GM21723 (cell line): ENCODE measurements around the gene DCLK2.
"Not testable (repeated sequence)": the region's sequence is repeated elsewhere in the genome, so short reads cannot be mapped to it uniquely, and the experiment has no call there.

Experiments
- ATAC-seq: cut with Tn5 transposase; IDR thresholded peaks from one replicate; pipeline ENCODE4 v1.9.1; 2021; ENCODE audit warnings: mild to moderate bottlenecking, moderate library complexity; ENCODE audit not compliant: unreplicated experiment

Gene DCLK2

GRCh38 chr4:150145090-150145945, 67.1 kb downstream of the DCLK2 start:
- no peak for ATAC-seq

- ATAC-seq = no peak
Measured at GRCh38 chr4:150145946-150146340, 67.7 kb downstream of the DCLK2 start.

DNA sequence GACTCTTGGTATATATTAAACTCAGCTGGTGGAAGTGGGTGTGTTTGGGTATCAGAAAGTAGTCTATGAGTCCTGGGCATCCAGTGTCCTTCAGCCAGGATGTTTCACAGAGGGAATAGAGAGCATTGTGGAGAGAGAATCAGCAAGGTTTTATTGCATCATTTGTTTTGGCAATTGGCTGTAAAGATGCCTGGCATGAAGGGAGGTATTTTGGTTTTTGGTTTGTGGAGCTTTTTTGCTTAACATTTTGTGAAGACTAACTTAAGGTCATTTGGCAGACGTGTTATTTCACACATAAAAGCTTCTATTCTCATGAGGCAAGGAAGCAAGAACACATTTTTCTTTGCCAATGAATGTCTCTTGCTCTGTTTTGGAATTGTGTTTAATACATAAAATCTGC, 71.1 kb downstream of the DCLK2 start:
- no peak for ATAC-seq

GRCh38 chr4:150150629-150151062, 72.4 kb downstream of the DCLK2 start:
- no peak for ATAC-seq

GRCh38 chr4:150152766-150153165, 74.5 kb downstream of the DCLK2 start:
- ATAC-seq = no peak

- no peak for ATAC-seq
Measured at GRCh38 chr4:150155391-150155790, 77.1 kb downstream of the DCLK2 start.

DNA sequence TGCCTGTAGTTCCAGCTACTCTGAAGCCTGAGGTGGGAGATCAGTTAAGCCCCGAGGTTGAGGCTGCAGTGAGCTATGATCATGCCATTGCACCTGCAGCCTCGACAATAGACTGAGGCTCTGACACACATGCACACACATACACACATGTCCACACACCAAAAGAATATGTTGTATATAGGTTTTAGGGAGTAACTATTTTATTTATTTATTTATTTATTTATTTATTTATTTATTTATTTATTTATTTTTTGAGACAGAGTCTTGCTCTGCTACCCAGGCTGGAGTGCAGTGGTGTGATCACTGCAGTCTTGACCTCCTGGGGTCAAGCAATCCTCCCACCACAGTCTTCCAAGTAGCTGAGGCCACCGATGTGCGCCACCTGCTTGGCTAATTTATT, 78.3 kb downstream of the DCLK2 start:
- no peak for ATAC-seq

GRCh38 chr4:150158041-150158440, 79.8 kb downstream of the DCLK2 start:
- no peak for ATAC-seq

- no peak for ATAC-seq
Measured at GRCh38 chr4:150160473-150160872, 82.2 kb downstream of the DCLK2 start.

GRCh38 chr4:150161109-150161508, 82.9 kb downstream of the DCLK2 start:
- no peak for ATAC-seq

DNA sequence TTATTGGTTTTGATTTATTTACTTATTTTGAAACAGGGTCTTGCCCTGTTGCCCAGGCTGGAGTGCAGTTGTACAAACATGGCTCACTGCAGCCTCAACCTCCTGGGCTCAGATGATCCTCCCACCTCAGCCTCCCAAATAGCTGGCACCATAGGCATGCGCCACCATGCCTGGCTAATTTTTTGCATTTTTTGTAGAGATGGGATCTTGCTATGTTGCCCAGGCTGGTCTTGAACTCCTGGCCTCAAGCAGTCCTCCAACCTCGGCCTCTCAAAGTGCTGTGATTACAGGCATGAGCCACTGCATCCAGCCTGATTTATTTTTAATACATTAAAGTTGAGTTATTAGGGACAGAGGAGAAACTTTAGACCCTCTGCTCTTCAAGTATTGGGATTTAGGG, 83.8 kb downstream of the DCLK2 start:
- ATAC-seq = not testable (repeated sequence)

DNA sequence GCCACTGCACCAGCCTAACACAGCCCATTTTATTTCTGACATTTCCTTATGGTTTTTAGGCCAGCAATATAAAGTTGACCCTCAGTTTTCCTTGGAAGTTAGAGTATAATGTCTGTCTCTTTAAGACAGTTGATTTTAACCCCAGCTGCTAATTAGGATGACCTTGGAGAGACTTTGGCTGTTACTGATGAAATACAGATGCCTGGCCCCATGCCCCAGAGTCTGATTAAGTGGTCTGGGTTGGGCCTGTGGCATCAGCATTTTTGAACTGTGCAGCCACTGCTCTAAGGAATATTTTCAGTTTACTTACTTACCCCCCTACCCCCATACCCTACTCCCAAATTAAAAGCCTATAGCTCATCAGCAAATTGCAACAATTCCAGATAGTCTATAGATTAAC, 85.8 kb downstream of the DCLK2 start:
- no peak for ATAC-seq

DNA sequence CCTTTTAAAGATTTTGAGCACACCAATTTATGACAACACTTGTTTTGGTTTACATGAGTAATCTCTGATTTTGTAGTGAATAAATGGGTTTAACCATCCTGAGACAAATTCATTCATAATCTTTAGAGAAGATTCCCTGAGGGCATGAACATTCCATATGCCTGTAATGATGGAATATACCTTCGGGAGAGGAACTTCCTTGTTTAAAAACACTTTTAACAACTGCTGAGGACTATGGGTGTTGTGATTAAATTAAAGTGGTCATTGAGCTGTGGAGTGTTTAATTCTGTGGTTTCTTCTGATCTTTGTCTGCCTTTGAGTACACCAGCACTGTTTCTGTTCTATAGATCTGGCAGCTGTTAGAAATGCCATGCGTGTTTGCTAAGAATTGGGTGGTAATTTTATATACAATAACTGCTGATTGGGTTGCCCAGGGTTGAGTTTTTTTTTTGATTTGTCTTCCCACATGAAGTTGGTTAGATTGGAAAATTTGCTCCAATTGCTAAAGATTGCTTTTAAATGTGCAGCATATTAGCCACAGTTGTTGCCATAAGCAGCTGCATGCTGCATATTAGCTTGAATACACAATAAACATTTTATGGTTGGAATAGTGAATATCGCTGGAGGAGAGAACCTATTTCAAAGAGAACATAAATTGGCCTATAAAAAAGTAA, 86.8 kb downstream of the DCLK2 start:
- ATAC-seq = no peak

- no peak for ATAC-seq
Measured at GRCh38 chr4:150167054-150167453, 88.8 kb downstream of the DCLK2 start.

DNA sequence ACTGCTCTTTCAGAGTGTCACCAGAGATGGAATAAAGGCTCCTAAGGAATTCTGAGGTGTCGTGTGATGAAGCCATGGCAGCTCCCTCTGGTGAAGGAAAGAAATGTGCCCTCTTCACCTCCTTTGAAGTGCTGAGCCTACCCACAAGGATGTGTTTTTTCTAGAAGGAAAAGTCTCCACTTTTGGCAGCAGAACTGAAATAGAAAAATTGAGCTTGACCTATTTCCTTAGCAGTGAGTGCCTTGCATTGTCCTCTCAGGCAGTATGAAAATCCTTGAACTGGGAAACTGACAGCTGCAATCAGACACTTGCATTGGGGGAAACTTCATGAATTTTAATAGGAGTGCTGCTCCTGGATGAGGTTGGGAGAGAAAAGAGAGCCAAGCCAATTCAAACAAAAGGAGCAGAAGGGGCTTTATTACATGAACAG, 95.2 kb downstream of the DCLK2 start:
- ATAC-seq = no peak

GRCh38 chr4:150173982-150174398, 95.7 kb downstream of the DCLK2 start:
- ATAC-seq = no peak

DNA sequence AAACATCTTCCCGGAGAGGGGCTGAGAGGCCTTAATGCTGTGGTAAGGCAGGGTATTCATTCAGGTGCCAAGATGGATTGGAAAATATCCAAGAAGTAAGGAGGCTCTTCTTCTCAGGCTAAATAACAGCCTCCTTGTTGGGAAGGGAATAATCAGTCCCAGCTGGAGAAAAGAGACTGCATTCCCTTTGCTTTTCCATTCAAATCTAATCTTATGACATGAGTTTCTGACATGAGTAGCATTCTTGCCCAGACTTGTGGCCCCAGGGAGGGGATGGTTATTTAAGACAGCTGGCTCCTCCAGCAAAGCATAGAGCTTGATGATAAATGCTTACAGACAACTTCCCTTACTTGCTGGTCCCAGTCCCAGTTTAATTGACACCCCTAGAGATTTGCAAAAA, 98.3 kb downstream of the DCLK2 start:
- ATAC-seq = no peak

DNA sequence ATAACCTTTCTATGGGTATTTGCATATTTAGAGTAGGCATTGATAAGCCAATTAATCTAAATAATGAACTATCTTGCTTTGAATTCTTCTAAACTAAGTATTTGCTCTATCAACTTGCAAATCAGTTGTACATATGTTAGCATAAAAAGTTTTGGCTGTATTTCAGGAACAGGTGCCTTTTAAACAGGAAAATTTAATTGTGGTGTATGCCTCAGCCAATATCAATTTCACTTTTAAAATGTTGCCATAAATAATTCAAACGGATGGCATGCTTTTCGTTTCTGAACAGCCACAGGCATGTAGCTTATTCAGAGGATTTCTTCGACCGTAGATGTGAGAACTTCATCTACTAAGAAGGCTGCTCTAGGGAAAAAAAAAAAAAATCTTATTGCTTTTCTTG, 99.9 kb downstream of the DCLK2 start:
- no peak for ATAC-seq

DNA sequence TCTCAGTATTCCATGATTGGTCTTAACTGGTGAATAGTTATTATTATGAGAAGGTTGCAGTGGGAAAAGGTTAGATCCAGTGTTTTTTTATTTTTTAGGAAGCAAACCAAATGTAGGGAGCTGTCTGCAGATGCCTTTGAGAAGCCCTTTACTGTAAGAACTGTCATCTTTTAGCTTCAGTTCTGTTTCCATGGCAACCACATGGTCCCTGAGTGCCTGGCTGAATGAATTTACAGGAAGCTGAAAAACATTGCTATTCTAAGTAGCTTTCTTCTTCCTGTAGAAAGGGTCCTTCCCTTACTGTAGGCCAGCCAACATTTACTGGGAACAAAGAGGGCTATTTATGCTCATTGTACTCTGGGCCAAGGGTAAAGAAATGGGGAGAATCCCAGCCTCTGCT, 103.3 kb downstream of the DCLK2 start:
- no peak for ATAC-seq

- no peak for ATAC-seq
Measured at GRCh38 chr4:150182794-150183193, 104.5 kb downstream of the DCLK2 start.

DNA sequence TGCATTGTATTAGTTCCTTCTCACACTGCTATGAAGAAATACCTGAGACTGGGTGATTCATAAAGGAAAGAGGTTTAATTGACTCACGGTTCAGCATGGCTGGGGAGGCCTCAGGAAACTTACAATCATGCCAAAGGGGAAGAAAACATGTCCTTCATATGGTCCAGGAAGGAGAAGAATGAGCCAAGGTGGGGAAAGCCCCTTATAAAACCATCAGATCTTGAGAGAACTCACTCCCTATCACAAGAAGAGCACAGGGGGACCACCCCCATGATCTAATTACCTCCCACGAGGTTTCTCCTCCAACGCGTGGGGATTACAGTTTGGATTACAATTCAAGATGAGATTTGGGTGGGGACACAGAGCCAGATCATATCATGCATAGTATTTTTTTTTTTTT, 106.8 kb downstream of the DCLK2 start:
- not testable (repeated sequence) for ATAC-seq

DNA sequence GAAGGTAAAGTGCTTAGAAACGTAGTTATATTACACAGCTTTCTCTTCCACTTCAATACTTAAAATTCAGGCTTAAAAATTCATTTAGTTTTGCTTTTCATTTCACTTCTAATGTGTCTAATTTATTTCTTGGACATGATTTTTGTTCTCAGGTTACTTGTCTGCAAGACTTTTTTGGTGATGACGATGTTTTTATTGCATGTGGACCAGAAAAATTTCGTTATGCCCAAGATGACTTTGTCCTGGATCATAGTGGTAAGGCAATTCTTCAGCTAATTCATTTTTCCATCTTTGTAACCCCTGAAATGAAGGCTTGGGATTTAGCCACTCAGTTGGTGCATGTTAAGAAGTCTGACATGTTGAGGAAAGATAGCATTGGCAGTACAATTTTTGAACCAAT, 114.7 kb downstream of the DCLK2 start:
- no peak for ATAC-seq
